ENCODE data around the gene PGGHG.

Gene PGGHG

DNA sequence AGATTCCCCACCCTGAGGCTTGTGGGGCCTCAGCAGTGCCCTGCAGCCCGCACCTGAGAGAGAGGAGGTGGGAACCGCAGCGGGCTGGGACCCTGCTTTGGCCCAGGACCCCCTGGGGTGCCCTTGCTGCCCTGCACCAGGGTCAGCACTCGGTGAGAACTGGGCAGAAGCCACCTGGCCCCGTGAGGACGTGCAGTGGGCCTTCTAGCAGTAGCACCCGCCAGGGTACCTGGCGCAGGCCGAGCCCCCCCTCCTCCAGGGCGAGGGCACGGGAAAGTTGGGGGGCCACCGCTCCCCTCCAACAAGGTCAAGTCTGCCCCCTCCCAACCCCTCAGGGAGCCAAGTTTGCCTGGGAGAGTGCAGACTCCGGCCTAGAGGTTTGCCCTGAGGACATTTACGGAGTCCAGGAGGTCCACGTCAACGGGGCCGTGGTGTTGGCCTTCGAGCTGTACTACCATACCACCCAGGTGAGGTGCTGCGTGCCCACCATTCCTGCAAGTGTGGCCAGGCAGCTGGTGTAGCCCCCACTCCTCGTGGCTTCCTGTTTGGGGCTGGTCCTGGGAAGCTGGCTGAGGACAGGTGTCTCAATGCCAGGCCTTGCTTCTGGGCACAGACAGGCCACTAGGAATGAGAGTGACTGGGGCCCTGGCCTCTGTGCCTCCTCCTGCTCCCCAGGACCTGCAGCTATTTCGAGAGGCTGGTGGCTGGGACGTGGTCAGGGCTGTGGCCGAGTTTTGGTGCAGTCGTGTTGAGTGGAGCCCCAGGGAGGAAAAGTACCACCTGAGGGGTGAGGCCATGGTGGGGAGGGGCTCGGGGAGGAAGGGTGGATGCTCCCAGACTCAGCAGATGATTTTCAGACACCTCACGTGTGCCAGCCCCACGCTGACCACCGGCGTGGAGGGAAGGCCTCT, 3.5 kb downstream of the PGGHG start:
- ChIA-PET POLR2A (no interaction called here), CTCF (interaction anchor here (9.1 kb wide), 1 partner anchor 13 kb away, joined by 68 read pairs; the partner anchor contains the start of gene IFITM2)
- no peak for DNase-seq (ENCODE audit: low read depth, low spot score)
- TF ChIP-seq, protein P1, sequence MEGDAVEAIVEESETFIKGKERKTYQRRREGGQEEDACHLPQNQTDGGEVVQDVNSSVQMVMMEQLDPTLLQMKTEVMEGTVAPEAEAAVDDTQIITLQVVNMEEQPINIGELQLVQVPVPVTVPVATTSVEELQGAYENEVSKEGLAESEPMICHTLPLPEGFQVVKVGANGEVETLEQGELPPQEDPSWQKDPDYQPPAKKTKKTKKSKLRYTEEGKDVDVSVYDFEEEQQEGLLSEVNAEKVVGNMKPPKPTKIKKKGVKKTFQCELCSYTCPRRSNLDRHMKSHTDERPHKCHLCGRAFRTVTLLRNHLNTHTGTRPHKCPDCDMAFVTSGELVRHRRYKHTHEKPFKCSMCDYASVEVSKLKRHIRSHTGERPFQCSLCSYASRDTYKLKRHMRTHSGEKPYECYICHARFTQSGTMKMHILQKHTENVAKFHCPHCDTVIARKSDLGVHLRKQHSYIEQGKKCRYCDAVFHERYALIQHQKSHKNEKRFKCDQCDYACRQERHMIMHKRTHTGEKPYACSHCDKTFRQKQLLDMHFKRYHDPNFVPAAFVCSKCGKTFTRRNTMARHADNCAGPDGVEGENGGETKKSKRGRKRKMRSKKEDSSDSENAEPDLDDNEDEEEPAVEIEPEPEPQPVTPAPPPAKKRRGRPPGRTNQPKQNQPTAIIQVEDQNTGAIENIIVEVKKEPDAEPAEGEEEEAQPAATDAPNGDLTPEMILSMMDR (IDR thresholded peaks at IDR 0.05; ENCODE audit: insufficient read depth, low read length, missing control alignments) = no peak
- H3K4me3 ChIP-seq (ENCODE audit: low read depth, low read length) = no peak overlapping the region

DNA sequence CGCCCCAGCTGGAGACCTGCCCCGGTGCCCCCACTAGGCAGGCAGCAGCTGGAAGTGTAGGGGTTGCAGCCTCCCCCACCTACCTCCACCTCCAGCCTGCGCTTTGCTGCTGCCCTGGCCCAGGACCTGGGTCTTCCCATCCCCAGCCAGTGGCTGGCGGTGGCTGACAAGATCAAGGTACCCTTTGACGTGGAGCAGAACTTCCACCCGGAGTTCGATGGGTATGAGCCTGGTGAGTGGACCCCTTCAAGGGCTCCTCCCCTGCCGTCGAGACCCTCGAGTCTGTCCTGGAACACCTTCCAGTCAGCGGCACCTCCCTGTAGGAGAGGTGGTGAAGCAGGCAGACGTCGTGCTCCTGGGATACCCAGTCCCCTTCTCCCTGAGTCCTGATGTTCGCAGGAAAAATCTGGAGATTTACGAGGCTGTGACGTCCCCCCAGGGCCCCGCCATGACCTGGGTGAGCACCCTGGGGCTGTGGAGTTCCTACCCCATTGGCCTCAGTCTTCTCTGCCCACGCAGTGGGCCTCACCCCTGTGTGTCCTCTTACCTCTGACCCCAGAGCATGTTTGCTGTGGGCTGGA, 4.4 kb downstream of the PGGHG start:
- ChIA-PET CTCF (interaction anchor here (1.0 to 9.1 kb wide), 2 partner anchors 12 to 19 kb away, joined by 3 to 68 read pairs; partner anchors contain the start of gene IFITM2), POLR2A (no interaction called here)
- TF ChIP-seq, protein P1 (IDR thresholded peaks at IDR 0.05; ENCODE audit: insufficient read depth, low read length, missing control alignments) = no peak
- DNase-seq (ENCODE audit: low read depth, low spot score) = no peak
- no peak overlapping the region for H3K4me3 ChIP-seq (ENCODE audit: low read depth, low read length)

DNA sequence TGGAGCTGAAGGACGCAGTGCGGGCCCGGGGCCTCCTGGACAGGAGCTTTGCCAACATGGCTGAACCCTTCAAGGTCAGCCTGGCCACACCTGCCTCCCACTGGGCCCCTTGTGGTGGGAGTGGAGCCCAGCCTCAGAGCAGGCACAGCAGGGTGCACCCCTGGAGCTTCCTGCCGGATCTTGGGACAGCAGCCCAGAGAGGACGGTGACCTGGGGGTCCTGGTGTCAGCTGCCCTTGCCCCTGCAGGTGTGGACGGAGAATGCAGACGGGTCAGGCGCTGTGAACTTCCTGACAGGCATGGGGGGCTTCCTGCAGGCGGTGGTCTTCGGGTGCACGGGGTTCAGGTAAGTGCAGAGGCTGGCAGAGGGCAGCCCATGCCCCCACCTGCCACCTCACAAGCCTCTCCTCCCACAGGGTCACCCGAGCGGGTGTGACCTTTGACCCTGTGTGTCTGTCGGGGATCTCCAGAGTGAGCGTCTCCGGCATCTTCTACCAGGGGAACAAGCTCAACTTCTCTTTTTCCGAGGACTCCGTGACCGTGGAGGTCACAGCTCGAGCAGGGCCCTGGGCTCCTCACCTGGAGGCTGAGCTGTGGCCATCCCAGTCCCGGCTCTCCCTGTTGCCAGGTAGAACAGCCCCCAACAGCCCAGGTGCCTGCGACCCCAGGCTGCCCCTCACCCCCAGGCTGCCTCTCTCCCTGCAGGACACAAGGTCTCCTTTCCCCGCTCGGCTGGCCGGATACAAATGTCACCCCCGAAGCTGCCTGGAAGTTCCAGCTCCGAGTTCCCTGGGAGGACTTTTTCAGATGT, 5.1 kb downstream of the PGGHG start:
- POLR2A ChIA-PET = no interaction called here
- CTCF ChIA-PET = interaction anchor here (0.7 to 9.1 kb wide), 3 partner anchors 12 to 19 kb away, joined by 3 to 68 read pairs (median 3); partner anchors contain the start of gene IFITM2

DNA sequence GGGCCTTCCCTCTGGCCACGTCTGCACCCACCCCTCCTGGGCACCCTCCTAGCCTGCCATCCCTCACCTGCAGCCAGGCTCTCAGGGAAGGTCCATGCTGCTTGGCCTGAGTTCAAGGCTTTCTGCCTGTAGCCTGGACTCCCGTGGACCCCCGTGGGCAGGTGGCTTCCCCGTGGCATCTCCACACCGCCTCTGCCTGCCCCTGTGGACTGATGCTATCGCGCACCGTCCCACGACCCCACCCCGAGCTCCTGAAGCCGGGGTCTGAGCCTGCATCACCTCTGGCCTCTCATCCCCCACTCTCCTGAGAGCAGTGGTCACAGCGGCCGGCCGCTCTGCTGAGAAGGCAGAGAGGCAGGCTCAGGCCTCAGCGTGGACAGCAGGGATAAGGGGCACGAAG, 5.9 kb downstream of the PGGHG start:
- H3K4me3 ChIP-seq (ENCODE audit: low read depth, low read length) = no peak overlapping the region
- DNase-seq (ENCODE audit: low read depth, low spot score) = no peak
- TF ChIP-seq, protein P1 (IDR thresholded peaks at IDR 0.05; ENCODE audit: insufficient read depth, low read length, missing control alignments) = no peak
- ChIA-PET POLR2A (no interaction called here), CTCF (interaction anchor here (9.1 kb wide), 1 partner anchor 11 kb away, joined by 68 read pairs; the partner anchor contains the start of gene IFITM2)

More for the DNA sequence above, 5.1 kb downstream of the PGGHG start:
- DNase-seq (ENCODE audit: low read depth, low spot score) = no peak
- no peak overlapping the region for H3K4me3 ChIP-seq (ENCODE audit: low read depth, low read length)
- TF ChIP-seq, protein P1 (IDR thresholded peaks at IDR 0.05; ENCODE audit: insufficient read depth, low read length, missing control alignments) = no peak

DNA sequence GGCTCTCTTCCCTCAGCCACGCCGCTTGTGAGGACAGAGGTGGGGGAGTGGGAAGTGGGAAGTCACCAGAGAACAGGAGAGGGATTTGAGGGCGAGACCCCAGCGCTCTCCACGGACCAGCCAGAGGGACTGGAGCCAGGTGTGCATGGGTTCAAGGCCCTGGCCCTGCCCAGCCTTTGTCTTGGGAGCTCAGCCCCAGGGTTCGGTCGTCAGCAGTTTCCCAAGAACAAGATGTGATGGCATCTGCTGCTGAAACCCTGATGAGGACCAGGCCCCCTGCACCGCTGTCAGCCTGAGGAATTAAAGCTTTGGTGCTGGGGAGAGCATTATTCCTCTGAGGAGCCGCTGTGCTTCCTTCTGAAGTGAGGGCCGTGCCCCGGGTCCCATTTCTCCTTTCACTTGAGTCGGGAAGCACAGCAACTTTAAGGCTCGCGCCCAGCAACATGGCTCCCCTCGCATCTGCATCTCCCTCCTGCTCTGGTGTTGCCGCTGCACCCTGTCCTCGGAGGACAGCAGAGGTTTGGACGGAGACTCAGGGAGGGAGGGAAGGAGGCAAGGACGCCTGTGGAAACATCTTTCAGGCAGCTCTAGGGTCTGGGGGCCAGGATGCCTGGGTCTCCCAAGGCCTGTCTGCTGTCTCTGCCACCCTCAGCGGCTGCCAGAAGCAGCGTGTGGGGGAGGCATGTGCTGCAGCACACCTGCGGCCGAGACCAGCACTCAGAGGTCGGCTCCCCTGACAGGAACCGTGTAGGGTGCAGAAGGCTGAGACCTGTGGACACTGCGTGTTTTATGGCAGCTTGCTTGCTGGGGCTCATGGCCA, 6.6 kb downstream of the PGGHG start:
- ChIA-PET POLR2A (no interaction called here), CTCF (interaction anchor here (9.1 kb wide), 1 partner anchor 10 kb away, joined by 68 read pairs; the partner anchor contains the start of gene IFITM2)
- H3K4me3 ChIP-seq (ENCODE audit: low read depth, low read length) = no peak overlapping the region
- no peak for DNase-seq (ENCODE audit: low read depth, low spot score)
- TF ChIP-seq, protein P1 (IDR thresholded peaks at IDR 0.05; ENCODE audit: insufficient read depth, low read length, missing control alignments) = no peak
